Posterior vena cava (tissue), 2 donors: ENCODE data around the gene MYO3B. TPM values are rescaled to one million over a fixed set of nuclear protein-coding genes. Genes with fewer than 3 reads are reported as not detected.

ENCODE experiments used
- DNase-seq: peaks from one replicate; pipeline ENCODE4 v3.0.0-alpha.2; 2020; ENCODE audit warnings: low spot score
- intact Hi-C, 2 donors: fragments of 100-400 bp; cut with DNase I; formaldehyde crosslinking; loops; one replicate each; pipeline versions ENCODE4 v1.14.1 to v1.14.2; 2022 to 2023
- total RNA-seq, 2 donors: library from RNA; stranded (reverse); fragmentation: NEBNext Ultra II Directional; extraction: Animal tissue kit (Norgen Biotek cat#: 25700); gene quantifications; one replicate each; pipeline ENCODE4 v1.2.1, GENCODE V29; 2021
- donor health status: DM: yes; HTN: yes; CAD: no.
- donor health status: DM: yes; HTN: yes; CAD: no.

The MYO3B gene
- total RNA-seq, 2 donors from 2014 or later = 0.05 TPM; not detected in 1

DNA sequence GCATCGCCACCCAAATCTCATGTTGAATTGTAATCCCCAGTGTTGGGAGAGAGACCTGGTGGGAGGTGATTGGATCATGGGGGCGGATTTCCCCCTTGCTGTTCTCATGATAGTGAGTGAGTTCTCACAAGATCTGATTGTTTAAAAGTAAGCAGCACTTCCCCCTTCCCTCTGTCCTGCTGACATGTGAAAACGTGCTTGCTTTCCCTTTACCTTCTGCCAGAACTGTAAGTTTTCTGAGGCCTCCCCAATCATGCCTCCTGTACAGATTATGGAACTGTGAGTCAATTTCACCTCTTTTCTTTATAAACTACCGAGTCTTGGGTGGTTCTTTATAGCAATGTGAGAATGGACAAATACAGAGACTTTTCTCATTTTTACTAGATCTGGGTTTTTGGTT lies 375.8 kb downstream of the MYO3B start:
- intact Hi-C loops = no loop called here
- DNase-seq = no peak

DNA sequence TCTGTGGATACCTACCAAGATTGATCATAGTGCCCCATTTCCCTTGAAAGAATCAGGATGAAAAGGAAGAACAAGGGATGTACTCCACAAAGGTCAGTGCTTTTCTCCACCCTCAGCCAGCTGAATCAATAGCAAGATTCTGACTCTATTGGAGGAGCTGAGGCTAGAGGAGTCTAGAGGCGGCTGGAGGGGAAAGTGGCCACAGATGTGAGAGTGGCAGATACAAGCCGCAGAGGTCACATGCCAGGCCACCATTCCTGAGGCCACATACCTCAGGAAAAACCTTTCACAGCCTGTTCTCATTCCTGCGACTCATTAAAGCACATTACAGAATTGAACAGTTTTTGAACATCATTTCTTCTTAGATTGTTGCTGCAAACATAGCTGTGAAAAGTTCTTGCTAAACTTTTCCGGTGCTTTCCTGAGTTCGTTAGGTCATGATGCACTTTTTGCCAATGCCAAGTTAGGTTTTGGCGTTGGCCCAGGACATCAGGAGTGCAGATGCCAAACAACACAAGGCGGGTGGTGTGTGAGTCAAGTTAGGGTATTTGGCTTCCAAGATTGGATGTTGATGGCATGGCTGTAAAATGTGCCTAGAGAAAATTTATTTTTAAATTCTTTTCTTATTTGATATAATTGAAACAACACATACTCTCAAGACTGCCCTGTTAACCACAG lies 376.5 kb downstream of the MYO3B start:
- no peak for DNase-seq
- intact Hi-C loops = no loop called here

DNA sequence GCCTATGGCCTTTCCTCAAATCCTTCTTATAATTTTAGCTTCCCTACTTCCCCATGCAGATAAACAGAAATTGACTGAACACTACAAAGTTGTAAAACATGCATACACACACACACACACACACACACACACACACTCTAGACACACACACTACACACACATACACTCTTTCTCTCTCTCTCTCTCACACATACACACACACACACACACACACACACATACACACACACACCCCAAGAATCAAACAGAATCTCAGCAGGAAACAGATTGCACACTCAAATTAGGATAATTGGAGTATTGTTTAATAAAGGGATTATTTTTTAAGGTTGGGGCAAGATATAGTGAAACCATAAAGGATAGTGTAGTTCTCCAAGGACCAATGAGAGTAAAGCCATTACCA lies 385.0 kb downstream of the MYO3B start:
- DNase-seq = no peak
- intact Hi-C loops = no loop called here

DNA sequence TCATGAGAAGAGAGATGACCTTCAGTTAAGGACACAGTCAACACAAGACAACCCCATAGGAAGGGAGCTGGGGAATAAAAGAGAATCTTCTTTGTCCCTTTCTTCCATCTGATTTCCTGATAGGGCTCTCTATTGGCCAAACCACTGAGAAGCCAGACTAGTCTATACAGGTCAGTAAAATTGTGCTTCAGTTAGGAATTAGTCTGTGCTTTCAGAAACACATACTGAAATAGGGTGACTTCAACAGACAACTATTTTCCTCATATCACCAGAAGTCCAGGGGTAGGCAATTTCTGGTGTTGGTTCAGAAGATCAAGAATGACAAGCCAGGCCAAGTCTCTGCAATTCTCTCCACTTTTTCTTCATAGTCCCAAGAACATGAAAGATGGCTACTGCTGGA lies 385.5 kb downstream of the MYO3B start:
- intact Hi-C loops = no loop called here
- DNase-seq = no peak

DNA sequence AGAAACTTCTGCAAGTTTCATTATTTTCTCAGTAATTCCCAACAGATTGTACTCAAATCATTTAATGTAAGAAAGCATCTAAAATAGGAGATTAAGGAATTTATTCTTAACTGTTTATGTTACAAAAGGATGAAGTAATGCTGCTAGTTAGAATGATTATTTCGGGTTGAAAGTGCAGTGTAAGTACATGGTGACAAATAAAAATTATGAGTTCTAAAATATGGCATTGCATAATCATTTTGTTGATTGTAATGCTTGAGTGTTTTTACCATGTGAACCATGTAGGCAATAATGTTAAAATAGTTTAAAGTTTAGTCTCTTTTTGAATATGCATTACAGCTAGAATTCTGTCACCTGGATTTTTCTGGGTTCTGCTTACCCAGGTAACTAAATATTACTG lies 388.2 kb downstream of the MYO3B start:
- intact Hi-C loops = no loop called here
- no peak for DNase-seq

DNA sequence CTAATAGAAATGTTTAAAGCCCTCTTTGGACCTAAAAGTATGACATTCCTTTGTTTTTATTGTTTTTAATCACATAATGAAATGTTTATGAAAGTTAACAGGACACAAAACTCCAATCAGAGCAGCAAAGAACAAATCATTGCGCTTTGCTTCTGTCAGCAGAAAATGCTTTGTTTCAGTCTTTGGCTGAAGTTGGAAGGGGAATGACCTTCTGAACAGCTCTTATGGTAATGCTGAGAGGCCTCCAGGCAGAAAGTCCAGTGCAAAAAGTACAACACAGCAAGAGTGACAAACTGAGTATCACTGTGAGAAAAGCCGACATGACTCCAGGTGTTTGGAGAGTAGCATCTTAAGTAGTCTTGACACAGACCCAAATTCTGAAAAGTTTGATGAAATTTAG lies 389.5 kb downstream of the MYO3B start:
- intact Hi-C loops = no loop called here
- DNase-seq = no peak

DNA sequence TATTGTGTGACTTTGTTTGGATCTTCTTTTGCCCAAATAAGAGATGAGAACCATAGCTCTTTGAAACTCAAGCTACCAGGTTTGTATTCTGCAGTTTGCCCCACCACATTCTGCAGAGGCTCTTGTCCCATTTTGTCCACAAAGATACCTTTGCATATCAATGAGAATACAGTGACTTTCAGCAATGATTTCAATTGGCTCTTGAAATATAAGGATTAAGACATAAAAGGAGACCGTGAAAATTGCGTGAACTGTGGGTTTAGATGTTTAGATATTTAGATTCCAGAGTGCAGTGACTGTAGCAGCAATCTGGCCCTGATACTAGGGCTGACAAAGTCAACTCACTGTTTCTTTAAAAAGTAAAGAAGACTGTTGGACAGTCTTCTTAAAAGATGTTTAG lies 390.6 kb downstream of the MYO3B start:
- intact Hi-C loops = no loop called here
- DNase-seq = no peak

DNA sequence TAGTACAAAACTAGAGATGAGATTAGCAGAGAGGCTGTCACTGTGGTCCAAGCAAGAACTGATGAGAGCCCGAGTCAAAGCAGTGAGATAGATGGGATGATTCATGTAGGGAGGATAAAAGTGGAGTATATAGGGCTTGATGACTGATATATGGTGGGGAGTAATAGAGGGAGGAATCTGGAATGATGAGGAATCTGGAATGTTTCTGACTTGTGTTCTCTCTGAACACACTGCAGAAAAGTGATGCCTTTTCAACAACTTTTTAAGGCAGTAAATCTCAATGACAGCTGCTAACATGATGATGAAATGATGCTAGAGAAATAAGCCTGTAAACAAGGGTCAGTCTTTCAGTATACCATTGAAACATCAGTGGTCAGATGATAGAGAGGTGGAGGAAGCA lies 393.7 kb downstream of the MYO3B start:
- intact Hi-C loops = no loop called here

DNA sequence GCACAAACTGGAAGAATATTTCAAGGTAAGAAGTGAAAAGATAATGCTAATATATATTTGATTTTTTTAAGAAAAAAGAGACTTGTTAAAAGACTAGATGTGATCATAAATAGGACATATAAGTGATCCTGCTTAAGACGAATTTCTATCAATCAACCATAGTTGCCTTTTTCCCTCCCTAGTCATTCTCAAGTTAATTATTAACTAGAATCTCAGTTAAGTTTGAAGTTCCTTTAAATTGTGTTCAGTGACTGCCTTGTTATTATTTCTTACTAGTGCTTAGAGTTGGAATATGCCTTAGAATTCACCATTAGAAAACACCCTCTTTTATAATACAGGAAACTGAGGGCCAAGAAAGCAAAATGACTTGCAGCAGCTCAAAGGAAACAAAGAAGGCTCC lies 395.7 kb downstream of the MYO3B start:
- intact Hi-C loops = no loop called here
- no peak for DNase-seq

More for the DNA sequence above, 393.7 kb downstream of the MYO3B start:
- no peak for DNase-seq

DNA sequence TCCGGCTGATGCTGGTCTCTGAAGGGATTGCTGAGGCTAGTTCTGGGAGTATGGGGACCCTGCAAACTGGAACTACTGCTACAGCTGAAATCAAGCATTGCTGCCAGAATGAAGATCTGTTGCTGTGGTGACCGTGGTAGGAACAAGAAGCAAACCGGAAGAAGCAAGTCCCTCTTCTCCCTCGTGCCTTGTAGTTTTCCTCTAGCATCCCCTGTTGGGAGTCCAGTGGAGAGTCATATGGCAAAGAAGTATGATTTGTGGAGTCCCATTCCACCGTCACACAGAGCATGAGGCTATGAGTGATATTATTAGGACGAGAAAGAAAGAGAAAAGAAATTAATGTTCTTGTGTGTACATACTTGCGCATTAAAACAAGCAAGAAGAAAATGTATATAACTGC lies 398.3 kb downstream of the MYO3B start:
- no peak for DNase-seq
- intact Hi-C loops = no loop called here

DNA sequence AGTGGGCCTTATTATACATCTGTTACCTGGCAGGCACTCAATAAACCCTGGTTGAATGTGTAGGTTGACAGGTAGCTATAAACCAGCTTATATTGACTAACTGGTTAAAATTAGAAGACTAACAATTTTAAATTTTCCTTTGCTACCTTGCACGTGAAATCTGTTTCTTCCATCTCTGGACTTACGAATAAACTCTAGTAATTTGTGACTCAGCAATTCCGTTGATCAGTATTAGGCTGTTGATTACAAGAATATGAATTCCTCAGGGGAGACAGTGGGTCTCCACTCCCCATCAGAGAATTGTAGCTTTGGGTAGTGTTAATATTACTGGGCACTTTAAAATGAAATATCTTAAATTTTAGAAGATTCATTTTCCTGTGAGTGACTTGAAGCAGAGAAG lies 399.4 kb downstream of the MYO3B start:
- no peak for DNase-seq
- intact Hi-C loops = no loop called here

DNA sequence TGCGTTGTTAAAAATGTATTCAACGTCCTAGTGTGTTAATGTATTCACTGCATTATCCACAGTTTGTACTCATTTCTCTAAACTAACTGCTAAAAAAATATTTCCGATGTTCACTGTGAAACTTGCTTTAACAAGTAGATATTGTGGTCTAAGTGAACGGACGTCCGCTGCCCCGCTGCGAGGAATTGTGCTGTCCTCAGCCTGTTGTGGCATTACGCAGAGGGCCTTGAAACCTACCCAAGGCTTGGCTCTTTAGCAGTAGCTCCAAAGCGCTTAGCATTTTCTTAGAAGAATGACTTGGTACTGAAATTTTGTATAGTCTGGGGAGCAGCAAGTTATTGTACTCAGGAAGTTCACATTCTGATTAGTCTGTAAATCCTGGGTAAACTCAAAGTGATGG lies 400.7 kb downstream of the MYO3B start:
- intact Hi-C loops = no loop called here

DNA sequence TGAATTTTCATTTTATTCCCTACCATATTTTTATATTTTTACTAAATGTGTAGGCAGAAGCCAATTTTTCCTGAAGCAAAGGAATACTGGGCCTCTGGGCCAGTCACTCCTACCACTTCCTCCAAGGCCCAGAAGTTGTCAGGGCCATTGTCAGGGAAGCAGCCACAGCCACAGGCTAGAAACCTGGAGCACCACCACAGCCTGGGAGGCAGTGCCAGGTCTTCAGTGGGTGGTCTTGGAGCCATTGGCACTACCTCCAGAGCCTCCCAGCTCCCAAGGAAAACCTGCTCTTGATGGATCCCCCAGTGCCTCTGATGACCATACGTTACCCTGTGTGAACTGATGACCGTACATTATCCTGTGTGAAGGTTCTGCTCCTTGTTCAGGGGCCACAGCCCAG lies 401.6 kb downstream of the MYO3B start:
- no peak for DNase-seq
- intact Hi-C loops = no loop called here

More for the DNA sequence above, 400.7 kb downstream of the MYO3B start:
- no peak for DNase-seq

DNA sequence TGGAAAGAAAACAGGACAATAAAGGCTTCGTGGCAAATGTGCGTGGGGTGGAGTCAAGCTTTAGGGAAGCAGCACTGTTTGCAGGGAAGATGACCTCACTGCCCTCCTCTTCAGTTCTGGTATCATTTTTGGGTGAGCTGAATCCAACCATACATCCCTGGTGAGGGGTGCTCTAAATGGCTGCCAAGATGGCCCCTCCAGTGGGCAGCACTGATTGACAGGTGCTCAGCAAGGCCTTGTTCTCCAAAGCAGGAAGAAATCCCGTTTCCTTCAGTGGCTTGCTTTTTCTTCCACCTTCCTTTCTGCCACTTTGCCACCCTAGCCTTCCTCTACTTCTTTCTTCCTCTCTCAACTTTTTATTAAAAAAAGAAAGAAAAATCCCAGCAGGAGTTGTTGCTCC lies 404.4 kb downstream of the MYO3B start:
- DNase-seq = no peak
- intact Hi-C loops = no loop called here

DNA sequence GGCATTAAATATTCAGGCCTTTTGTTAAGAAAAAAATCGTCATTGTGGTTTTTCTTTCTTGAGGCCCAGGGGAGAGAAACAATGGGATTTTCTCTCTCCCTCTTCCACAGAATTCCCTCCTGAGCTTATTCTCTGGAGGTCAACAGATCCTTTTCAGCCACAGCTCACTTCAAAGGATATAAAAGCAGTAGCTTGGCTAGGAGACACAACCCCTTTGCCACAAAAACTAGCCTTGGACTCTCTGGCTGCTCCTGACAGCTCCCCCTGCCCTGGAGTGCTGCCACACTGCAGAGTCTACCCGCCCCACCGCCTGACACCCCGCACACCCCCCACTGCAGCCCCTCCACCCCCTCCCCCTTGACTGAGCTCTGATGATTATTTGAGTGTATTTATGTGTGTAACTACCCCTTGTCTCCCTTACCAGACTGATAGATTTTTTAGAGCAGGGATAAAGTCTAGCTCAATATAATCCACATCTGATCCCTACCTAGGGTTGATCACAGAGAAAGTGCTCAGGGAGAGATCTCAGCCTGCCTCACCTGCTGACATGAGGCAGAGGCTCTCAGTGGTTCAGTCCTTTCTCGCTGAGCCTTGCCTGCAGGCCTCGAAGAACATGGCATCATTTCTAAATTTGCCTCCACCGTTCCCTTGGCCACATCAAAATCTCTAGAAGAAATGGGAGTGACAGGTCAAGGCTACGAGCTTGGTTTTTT lies 405.0 kb downstream of the MYO3B start:
- no peak for DNase-seq
- intact Hi-C loops = no loop called here

DNA sequence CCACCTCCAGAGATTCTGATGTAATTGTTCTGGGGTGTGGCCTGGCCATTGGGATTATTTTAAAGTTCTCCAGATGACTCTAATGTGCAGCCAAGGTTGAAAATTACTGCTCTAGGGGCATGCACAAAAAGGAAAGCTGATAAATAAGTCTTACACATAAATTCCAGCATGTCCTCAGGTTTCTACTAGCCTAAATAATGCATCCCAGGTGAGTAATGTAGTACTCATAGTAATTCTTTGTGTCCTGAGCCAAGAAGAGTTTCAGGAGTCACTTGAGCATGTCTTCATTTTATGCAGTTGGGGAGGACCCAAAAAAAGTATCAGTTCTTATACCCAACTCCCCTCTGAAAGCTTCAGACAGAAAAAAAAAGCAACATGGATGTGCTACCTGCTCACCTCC lies 407.1 kb downstream of the MYO3B start:
- intact Hi-C loops = no loop called here
- no peak for DNase-seq

DNA sequence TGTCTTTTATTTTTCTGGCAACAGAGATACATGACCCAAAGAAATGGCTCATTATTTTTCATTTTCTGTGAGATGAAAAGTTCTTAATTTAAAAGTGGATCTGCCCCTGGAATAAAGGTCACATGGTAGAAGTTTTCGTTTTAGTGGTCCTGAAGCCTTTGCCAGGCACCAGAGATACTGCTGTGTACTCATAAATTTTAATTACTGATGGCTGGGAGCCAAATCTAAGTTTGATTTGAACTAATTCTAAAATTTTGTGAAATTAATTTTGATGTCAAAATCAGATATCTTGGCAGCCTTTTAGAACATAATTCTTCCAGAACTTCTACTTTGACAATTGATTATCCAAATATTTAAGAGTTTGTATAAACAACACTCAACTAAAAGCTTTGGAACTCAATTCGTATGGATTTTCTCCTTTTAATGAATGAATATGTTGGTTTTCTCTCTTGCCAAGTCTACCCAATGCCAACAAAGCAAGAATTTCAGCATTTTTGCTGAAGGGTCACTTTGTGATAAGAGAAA lies 408.7 kb downstream of the MYO3B start:
- DNase-seq = no peak
- intact Hi-C loops = no loop called here

DNA sequence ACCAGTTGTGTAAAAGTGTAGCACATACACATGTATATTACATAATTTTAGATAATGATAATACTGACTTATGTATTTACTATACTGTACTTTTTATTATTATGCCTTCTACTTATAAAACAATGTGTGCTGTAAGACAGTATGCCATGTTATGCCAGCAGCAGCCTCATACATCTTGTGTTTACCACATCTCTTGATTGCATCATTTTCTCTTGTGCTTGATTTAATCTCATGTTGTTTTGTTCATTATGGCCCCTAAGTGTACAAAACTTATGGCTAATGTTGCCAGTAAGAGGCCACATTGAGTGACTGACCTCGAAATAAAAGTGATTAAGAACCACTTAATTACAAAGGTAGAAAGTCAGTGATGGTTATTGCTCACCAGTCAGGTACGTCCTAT lies 409.2 kb downstream of the MYO3B start:
- intact Hi-C loops = no loop called here
- DNase-seq = no peak

DNA sequence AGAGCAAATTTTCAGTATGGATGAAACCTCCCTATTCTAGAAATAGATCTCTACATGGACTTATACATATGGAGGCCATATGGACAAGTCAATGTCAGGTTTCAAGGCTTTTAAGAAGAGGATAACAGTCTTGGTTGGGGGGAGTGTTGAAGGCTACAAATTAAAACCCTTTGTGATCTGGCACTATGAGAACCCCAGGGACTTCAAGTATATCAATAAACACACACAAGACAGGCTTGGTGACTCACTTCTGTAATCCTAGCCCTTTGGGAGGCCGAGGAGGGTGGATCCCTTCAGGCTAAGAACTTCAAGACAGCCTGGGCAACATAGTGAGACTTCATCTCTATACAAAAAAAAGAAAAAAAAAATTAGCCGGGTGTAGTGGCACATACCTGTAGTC lies 410.0 kb downstream of the MYO3B start:
- intact Hi-C loops = no loop called here
- no peak for DNase-seq

DNA sequence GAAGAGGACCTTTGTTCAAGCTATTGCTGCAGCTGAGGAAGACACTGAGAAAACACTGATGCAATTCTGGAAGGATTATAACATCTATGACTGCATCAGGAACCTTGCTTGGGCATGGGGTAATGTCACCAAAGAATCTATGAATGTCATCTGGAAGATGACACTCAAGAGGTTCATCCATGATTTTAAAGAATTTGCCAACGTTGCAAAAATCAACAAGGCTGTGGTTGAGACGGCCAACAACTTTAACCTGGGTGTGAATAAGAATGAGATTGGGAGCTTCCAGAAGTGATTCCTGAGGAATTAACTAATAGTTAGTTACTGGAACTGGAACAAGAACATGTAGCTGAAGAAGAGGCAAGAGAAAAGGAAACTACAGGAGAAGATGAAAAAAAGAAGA lies 410.8 kb downstream of the MYO3B start:
- DNase-seq = no peak
- intact Hi-C loops = no loop called here

DNA sequence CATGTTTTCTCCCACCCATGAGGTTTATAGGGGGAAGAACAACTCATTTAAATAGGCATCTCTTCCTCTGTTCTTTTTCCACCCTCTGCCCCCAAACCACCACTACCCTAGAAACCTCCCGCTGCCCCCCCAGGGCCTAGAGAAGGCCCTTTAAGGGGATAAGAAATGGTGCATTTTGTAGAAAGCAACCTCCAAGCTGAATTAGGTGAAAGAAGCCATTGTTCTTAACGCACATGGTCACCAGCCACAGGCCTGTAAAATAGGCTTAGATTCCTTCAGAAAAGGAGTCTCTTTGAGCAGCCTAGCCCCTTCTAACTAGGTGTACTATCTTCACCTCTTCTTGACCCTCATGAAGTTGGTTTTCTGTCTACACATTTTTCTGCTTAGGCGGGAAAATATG lies 418.6 kb downstream of the MYO3B start:
- no peak for DNase-seq
- intact Hi-C loops = no loop called here
